H1 (cell line): ENCODE measurements around the gene RUVBL2. TPM values are rescaled to one million over a fixed set of nuclear protein-coding genes. Genes with fewer than 3 reads are reported as not detected.

Experiments
- CTCF ChIA-PET: fragments of 300-600 bp; sonication (Branson Sonifier 250); formaldehyde crosslinking; loops from one replicate; lab custom pipeline; 2021; ENCODE audit not compliant: partially characterized antibody; lab: Charles Lee
- POLR2A ChIA-PET: fragments of 300-600 bp; sonication (Branson Sonifier 250); formaldehyde crosslinking; loops from one replicate; lab custom pipeline; 2021; ENCODE audit warnings: inconsistent platforms; ENCODE audit not compliant: partially characterized antibody; lab: Charles Lee
- DNase-seq, 2 experiments: peaks; one replicate each; pipeline versions ENCODE4 v3.0.0 to v3.0.0-alpha.2; 2010 to 2022; ENCODE audit warnings: low spot score in 2 of 2, low read depth in 1 of 2, mixed read lengths in 1 of 2
- FAIRE-seq: peaks from 2 replicates; lab custom pipeline; 2011; peaks lifted over from hg19 to GRCh38; lab: Jason Lieb, UNC
- H2AFZ ChIP-seq: 2 replicates; pipeline ENCODE4 v1.8.1; 2012; ENCODE audit warnings: low read length, inconsistent platforms
- H2AK5ac ChIP-seq: 2 replicates; pipeline ENCODE4 v1.6.1; 2013; ENCODE audit warnings: low read depth, low read length
- H2BK120ac ChIP-seq: replicated peaks from 2 replicates; pipeline ENCODE3; 2013; ENCODE audit warnings: low read depth, low read length, inconsistent platforms
- H2BK12ac ChIP-seq: 2 replicates; pipeline ENCODE4 v1.6.1; 2013; ENCODE audit warnings: low read depth, low read length
- H2BK15ac ChIP-seq: 2 replicates; pipeline ENCODE4 v1.6.1; 2013; ENCODE audit warnings: low read length
- H2BK20ac ChIP-seq: 2 replicates; pipeline ENCODE4 v1.6.1; 2013; ENCODE audit warnings: low read length
- H2BK5ac ChIP-seq: 2 replicates; pipeline ENCODE4 v1.6.1; 2013; ENCODE audit warnings: low read depth, low read length
- H3K14ac ChIP-seq: 2 replicates; pipeline ENCODE4 v1.6.1; 2013; ENCODE audit warnings: inconsistent platforms; ENCODE audit not compliant: insufficient read length
- H3K18ac ChIP-seq: 2 replicates; pipeline ENCODE4 v1.6.1; 2013; ENCODE audit warnings: low read length; ENCODE audit errors: extremely low read depth
- H3K23ac ChIP-seq: 2 replicates; pipeline ENCODE4 v1.6.1; 2013; ENCODE audit warnings: inconsistent platforms; ENCODE audit not compliant: insufficient read length
- H3K23me2 ChIP-seq: 2 replicates; pipeline ENCODE4 v1.6.1; 2013; ENCODE audit warnings: low read depth, low read length
- H3K27ac ChIP-seq: 2 replicates; pipeline ENCODE4 v1.6.1; 2011; ENCODE audit warnings: low read depth, low read length, inconsistent platforms
- H3K27me3 ChIP-seq, 4 experiments: replicated peaks in 1 of 4; 1 replicate in 1 of 4; 2 replicates in 3 of 4; pipeline versions ENCODE4 v1.6.1 to v1.8.1; 2011 to 2013; ENCODE audit warnings: low read length in 3 of 4, mild to moderate bottlenecking in 3 of 4, inconsistent platforms in 2 of 4, mixed read lengths in 2 of 4, moderate library complexity in 1 of 4; ENCODE audit not compliant: control insufficient read depth in 3 of 4, insufficient read depth in 3 of 4; ENCODE audit errors: extremely low read depth in 1 of 4
- H3K36me3 ChIP-seq, 4 experiments: 2 replicates each; pipeline versions ENCODE4 v1.6.1 to v1.8.1; 2011 to 2013; ENCODE audit warnings: mild to moderate bottlenecking in 4 of 4, low read length in 3 of 4, moderate library complexity in 2 of 4, control low read depth in 1 of 4, inconsistent platforms in 1 of 4; ENCODE audit not compliant: insufficient read depth in 4 of 4, control insufficient read depth in 2 of 4
- H3K4ac ChIP-seq: replicated peaks from 2 replicates; pipeline ENCODE3; 2013; ENCODE audit warnings: low read length, low read depth, mixed read lengths, inconsistent platforms; ENCODE audit not compliant: insufficient read length
- H3K4me1 ChIP-seq, 4 experiments: replicated peaks in 1 of 4; 1 replicate in 1 of 4; 2 replicates in 3 of 4; pipeline versions ENCODE4 v1.6.1 to v1.8.1; 2011 to 2013; ENCODE audit warnings: low read length in 3 of 4, inconsistent platforms in 2 of 4, mixed read lengths in 1 of 4; ENCODE audit not compliant: insufficient read depth in 4 of 4, control insufficient read depth in 3 of 4
- H3K4me2 ChIP-seq, 2 experiments: 2 replicates each; pipeline versions ENCODE4 v1.6.1 to v1.8.1; 2011 to 2013; ENCODE audit warnings: low read depth in 2 of 2, low read length in 2 of 2, control low read depth in 1 of 2, inconsistent platforms in 1 of 2, mild to moderate bottlenecking in 1 of 2; ENCODE audit not compliant: insufficient read depth in 1 of 2
- H3K4me3 ChIP-seq, 4 experiments: fragments of 200-600, 300-600 bp in 1 of 4; sonication (generic), shearing (Covaris generic), sonication (Bioruptor Twin) in 1 of 4; 2 replicates each; pipeline versions ENCODE4 v1.5.1 to v1.8.1; 2011 to 2016; ENCODE audit warnings: low read length in 4 of 4, low read depth in 3 of 4, control low read depth in 2 of 4, inconsistent platforms in 2 of 4, mild to moderate bottlenecking in 2 of 4, mixed read lengths in 1 of 4, moderate library complexity in 1 of 4; ENCODE audit not compliant: insufficient read depth in 2 of 4; ENCODE audit errors: extremely low read depth in 1 of 4
- H3K56ac ChIP-seq: replicated peaks from 2 replicates; pipeline ENCODE3; 2013; ENCODE audit warnings: low read depth, mild to moderate bottlenecking, mixed read lengths, low read length, inconsistent platforms; ENCODE audit not compliant: insufficient read length
- H3K79me1 ChIP-seq: 2 replicates; pipeline ENCODE4 v1.6.1; 2013; ENCODE audit warnings: low read depth, low read length, control low read depth
- H3K79me2 ChIP-seq, 2 experiments: 2 replicates each; pipeline versions ENCODE4 v1.6.1 to v1.8.1; 2012 to 2013; ENCODE audit warnings: low read length in 2 of 2, mild to moderate bottlenecking in 2 of 2, inconsistent platforms in 1 of 2; ENCODE audit not compliant: insufficient read depth in 2 of 2, control insufficient read depth in 1 of 2
- H3K9ac ChIP-seq, 4 experiments: replicated peaks in 1 of 4; 1 replicate in 1 of 4; 2 replicates in 3 of 4; pipeline versions ENCODE4 v1.6.1 to v1.8.1; 2011 to 2013; ENCODE audit warnings: low read depth in 3 of 4, low read length in 3 of 4, control low read depth in 2 of 4, mild to moderate bottlenecking in 2 of 4, moderate library complexity in 2 of 4, inconsistent platforms in 1 of 4; ENCODE audit errors: extremely low read depth in 1 of 4
- H3K9me3 ChIP-seq, 2 experiments: 2 replicates each; pipeline versions ENCODE4 v1.6.1 to v1.8.1; 2012 to 2013; ENCODE audit warnings: mild to moderate bottlenecking in 2 of 2, moderate library complexity in 2 of 2, control low read depth in 1 of 2, inconsistent platforms in 1 of 2, low read depth in 1 of 2, low read length in 1 of 2, mixed read lengths in 1 of 2; ENCODE audit not compliant: insufficient read depth in 2 of 2
- H4K20me1 ChIP-seq, 2 experiments: replicated peaks in 1 of 2; 2 replicates each; pipeline versions ENCODE3 to v1.8.1; 2011 to 2013; ENCODE audit warnings: inconsistent platforms in 2 of 2, low read length in 2 of 2, mild to moderate bottlenecking in 1 of 2; ENCODE audit not compliant: insufficient read depth in 2 of 2, control insufficient read depth in 1 of 2
- H4K5ac ChIP-seq: 2 replicates; pipeline ENCODE4 v1.6.1; 2013; ENCODE audit warnings: low read length, low read depth, mixed read lengths, inconsistent platforms; ENCODE audit not compliant: insufficient read length
- H4K8ac ChIP-seq: 2 replicates; pipeline ENCODE4 v1.8.0; 2013; ENCODE audit warnings: mild to moderate bottlenecking, moderate library complexity, low read length, inconsistent platforms; ENCODE audit not compliant: insufficient read depth; ENCODE audit errors: extremely low read depth
- H4K91ac ChIP-seq: replicated peaks from 2 replicates; pipeline ENCODE3; 2013; ENCODE audit warnings: low read length, mixed read lengths, inconsistent platforms; ENCODE audit not compliant: insufficient read length
- CBX8 ChIP-seq: fragments of 300-800, 300-1000 bp; sonication (generic); IDR thresholded peaks from 2 replicates; pipeline ENCODE4 v1.7.1; 2016; ENCODE audit warnings: low read depth, low read length, borderline replicate concordance
- CEBPB ChIP-seq: IDR thresholded peaks from 2 replicates; pipeline ENCODE4 v1.6.1; 2012; ENCODE audit warnings: low read depth, low read length
- EP300 ChIP-seq, 2 experiments: IDR thresholded peaks; 1 replicate in 1 of 2; 2 replicates in 1 of 2; pipeline ENCODE4 v1.6.1; 2011 to 2012; ENCODE audit warnings: low read depth in 2 of 2, low read length in 2 of 2, mild to moderate bottlenecking in 2 of 2, borderline replicate concordance in 1 of 2, inconsistent platforms in 1 of 2, moderate library complexity in 1 of 2
- NANOG ChIP-seq: IDR thresholded peaks from 2 replicates; pipeline ENCODE4 v1.6.1; 2011; ENCODE audit warnings: low read length, low read depth, mild to moderate bottlenecking, inconsistent platforms; ENCODE audit not compliant: insufficient read depth, poor library complexity, severe bottlenecking
- POLR2A ChIP-seq, 2 experiments: IDR thresholded peaks; 1 replicate in 1 of 2; 2 replicates in 1 of 2; pipeline ENCODE4 v1.6.1; 2011; ENCODE audit warnings: low read depth in 2 of 2, low read length in 2 of 2, mild to moderate bottlenecking in 2 of 2; ENCODE audit errors: control extremely low read depth in 1 of 2
- SIRT6 ChIP-seq: IDR thresholded peaks from one replicate; pipeline ENCODE4 v1.7.1; 2012; ENCODE audit warnings: low read length, inconsistent platforms
- TCF12 ChIP-seq: IDR thresholded peaks from 2 replicates; pipeline ENCODE4 v1.6.1; 2011; ENCODE audit warnings: low read depth, mild to moderate bottlenecking, low read length
- WGBS, 2 experiments: shearing (Covaris generic) in 1 of 2; methylation state at CpG; one replicate each; pipeline versions ENCODE4 v1.1.6 to v1.1.7; 2013 to 2015; ENCODE audit warnings: low lambda C conversion rate in 2 of 2, mixed read lengths in 2 of 2, inconsistent platforms in 1 of 2, low coverage in 1 of 2, missing lambda C conversion rate in 1 of 2; ENCODE audit not compliant: insufficient replicate concordance in 2 of 2, insufficient coverage in 1 of 2, insufficient read length in 1 of 2; ENCODE audit errors: extremely low coverage in 1 of 2, missing lambda C conversion rate in 1 of 2; 5-methylcytosine and 5-hydroxymethylcytosine counted together
- long read RNA-seq, 2 experiments: library from RNA in 1 of 2; library from capped mRNA in 1 of 2; stranded (forward); transcript quantifications; one replicate each; pipeline ENCODE4 v2.0.0, GENCODE V29; 2021; ENCODE audit warnings: inconsistent platforms in 1 of 2
- polyA minus RNA-seq, 3 experiments: library from RNA; depleted of rRNA, polyadenylated mRNA; stranded (reverse); fragments of >200 nt; gene quantifications; 1 replicate in 2 of 3; 2 replicates in 1 of 3; pipeline ENCODE4 v1.2.3, GENCODE V29; 2011
- polyA plus RNA-seq, 7 experiments: library from polyadenylated mRNA; depleted of rRNA in 3 of 7; stranded (reverse) in 5 of 7; unstranded in 2 of 7; fragments of >200 nt in 5 of 7; fragments of 200-250 nt in 2 of 7; gene quantifications; 1 replicate in 5 of 7; 2 replicates in 1 of 7; 4 replicates in 1 of 7; pipeline versions ENCODE4 v1.2.1 to v1.2.3, GENCODE V29; 2011 to 2013; ENCODE audit warnings: missing spikeins in 2 of 7, mixed read lengths in 2 of 7
- total RNA-seq: library from RNA; stranded (reverse); fragmentation: NEBNext Ultra II Directional; extraction: Animal tissue kit (Norgen Biotek cat#: 25700); gene quantifications from 2 replicates; pipeline ENCODE4 v1.2.1, GENCODE V29; 2021

Gene RUVBL2
- 152 and 160 TPM in 2 replicates for total RNA-seq
- polyA plus RNA-seq (2011; rRNA removed) = 247 and 341 TPM in 2 replicates
- polyA plus RNA-seq (2011; cell fraction: cytosol; rRNA removed) = 318 TPM
- polyA plus RNA-seq (2011; cell fraction: nucleus; rRNA removed) = 322 TPM
- polyA plus RNA-seq (2012, experiment 1 of 2) = 172 to 250 TPM (median 216 TPM) in 4 replicates
- 191 TPM for polyA plus RNA-seq (2012, experiment 2 of 2)
- polyA plus RNA-seq (2013, experiment 1 of 2) = 85.2 TPM
- polyA plus RNA-seq (2013, experiment 2 of 2) = 79.0 TPM
- polyA minus RNA-seq (2011; rRNA and poly(A)+ RNA removed) = 148 and 152 TPM in 2 replicates
- 139 TPM for polyA minus RNA-seq (2011; cell fraction: cytosol; rRNA and poly(A)+ RNA removed)
- 97.5 TPM for polyA minus RNA-seq (2011; cell fraction: nucleus; rRNA and poly(A)+ RNA removed)
- long read RNA-seq, experiment 1, transcript RUVBL2-206 (15 exons, 2,009 nt) = major isoform, 17 of 146 reads
- long read RNA-seq, experiment 1, partial matches to known transcripts = 114 of 146 reads
- long read RNA-seq, experiment 1, other reads (novel, unspliced or antisense) = 12 of 146 reads
- long read RNA-seq, experiment 2, transcript RUVBL2-206 (15 exons, 2,009 nt) = major isoform, 226 of 399 reads
- long read RNA-seq, experiment 2, partial matches to known transcripts = 120 of 399 reads
- long read RNA-seq, experiment 2, other reads (novel, unspliced or antisense) = 53 of 399 reads

DNA sequence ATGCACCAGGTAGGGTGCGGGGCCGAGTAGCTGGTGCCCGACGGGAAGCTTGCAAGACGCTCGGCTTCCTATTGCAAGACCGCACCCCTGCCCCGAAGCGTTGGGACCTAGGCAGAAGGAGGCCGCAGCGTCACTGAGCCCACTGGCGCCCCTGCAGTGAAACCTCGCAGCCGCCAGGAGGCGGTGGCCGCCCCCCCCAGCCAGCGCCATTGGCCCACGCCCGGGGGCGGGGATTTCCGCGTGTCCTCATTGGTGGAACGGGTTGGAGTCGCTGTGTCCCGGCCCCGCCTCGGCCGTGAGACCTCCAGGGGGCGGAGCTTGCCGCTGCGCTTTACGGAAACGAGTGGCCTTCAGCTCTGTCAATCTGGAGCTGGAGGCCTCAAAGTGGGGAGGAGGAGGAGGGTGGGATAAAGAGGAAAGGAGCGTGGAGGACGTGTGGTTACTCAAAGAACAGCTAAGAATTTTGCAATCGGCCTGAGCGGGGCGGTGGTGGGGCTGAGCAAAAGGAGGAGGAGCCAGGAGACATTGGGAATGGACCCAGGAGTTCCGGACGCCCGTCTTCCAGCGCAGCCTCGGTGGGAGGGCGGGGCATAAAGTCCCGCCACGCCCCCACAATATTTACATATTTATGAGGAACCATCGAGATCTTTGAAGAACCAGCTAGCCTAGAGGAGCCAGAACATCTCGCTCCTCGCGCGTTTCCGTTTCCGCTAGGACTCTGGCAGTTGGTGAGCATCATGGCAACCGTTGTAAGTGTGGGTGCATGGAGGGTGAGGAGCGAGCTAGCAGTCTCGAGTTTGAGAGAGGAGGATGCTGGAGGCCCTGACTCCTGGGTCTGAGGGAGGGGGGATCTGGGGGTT is at the start of gene RUVBL2, which contains the start of gene GYS1:
Gene RUVBL2 (plus strand): TSS at position 713 of the 860 bp plus-strand sequence. CDS start 25 bp downstream, at position 738.
Gene GYS1 (minus strand): TSS at position 135 of the 860 bp plus-strand sequence. CDS start 197 bp downstream, outside the sequence.
- Histone ChIP-seq H3K4me1 (peaks cover 0 to 3% (median 0%) of the 10 kb centered on the region in 4 experiments; a peak in 2 of 7 replicates), H4K5ac (peak within 1 kb of the TSS; percentile 98), H3K18ac (peak within 1 kb of the TSS; percentile 89; the same call in 1 of the 2 replicates), H2AK5ac (no peak within 1 kb of the TSS), H3K9ac (peak within 1 kb of the TSS; percentile 73 to 90 (median 82)), H3K4ac (peak within 1 kb of the TSS; percentile 44), H3K4me3 (peak within 1 kb of the TSS; percentile 74 to 97 (median 92)), H4K8ac (peak within 1 kb of the TSS; percentile 84), H2BK12ac (0 out of 2 replicates have a peak within 1 kb of the TSS, but pooled peaks have one; percentile 4), H3K9me3 (no peaks in the 10 kb centered on the region), H3K23me2 (peaks cover 8% of the 10 kb centered on the region; the same call in 1 of the 2 replicates), H3K23ac (no peak within 1 kb of the TSS), H2AFZ (no peak within 1 kb of the TSS), H4K20me1 (peaks cover 0 to 11% of the 10 kb centered on the region in 2 experiments), H2BK15ac (no peak within 1 kb of the TSS), H4K91ac (peak within 1 kb of the TSS; percentile 58), H2BK20ac (no peak within 1 kb of the TSS), H3K56ac (peak within 1 kb of the TSS; percentile 90), H3K4me2 (peak within 1 kb of the TSS; percentile 91 to 97), H3K14ac (no peak within 1 kb of the TSS), H3K79me1 (peaks cover 15% of the 10 kb centered on the region), H3K27me3 (no peaks in the 10 kb centered on the region), H3K79me2 (peaks cover 11 to 33% of the 10 kb centered on the region in 2 experiments; a peak in 3 of 4 replicates), H3K36me3 (peaks cover 0 to 8% (median 2%) of the 10 kb centered on the region in 4 experiments; a peak in 4 of 8 replicates), H2BK5ac (peak within 1 kb of the TSS; percentile 89; the same call in 1 of the 2 replicates), H3K27ac (peak within 1 kb of the TSS; percentile 63), H2BK120ac (no peak within 1 kb of the TSS)
- 1% methylated on average over 39 of the region's 56 CpGs; no CpG with 5 or more reads in 1 of the 2 experiments for WGBS, 2 experiments
- CTCF ChIA-PET = interaction anchor here (0.5 to 2.6 kb wide), 34 partner anchors 12 to 373 kb away, joined by 3 to 19 read pairs (median 4); partner anchors contain the start of gene NUCB1
- DNase-seq (peak; percentile 97 to 99), FAIRE-seq (peak; percentile 89)
- POLR2A ChIA-PET = interaction anchor here (0.5 to 4.4 kb wide), 17 partner anchors 10 to 120 kb away, joined by 3 to 37 read pairs (median 3); partner anchors contain the start of genes CGB2, FTL and PPP1R15A
- TF ChIP-seq CBX8 (no peak), EP300 (IDR thresholded peaks at IDR 0.05; ENCODE audit: borderline replicate concordance in 1 of 2, low read depth in 2 of 2, low read length in 2 of 2) (no peak), CEBPB (peak; percentile 58), NANOG (no peak), SIRT6 (no peak), POLR2A (IDR thresholded peaks at IDR 0.05; ENCODE audit: control extremely low read depth in 1 of 2, low read depth in 2 of 2, low read length in 2 of 2) (peak in 1 of 2 experiments; percentile 77; a peak in 2 of 3 replicates), TCF12 (no peak)
